SU-DHL-6 (cell line): ENCODE results near the gene GPR157.

Source experiments
- H2AFZ ChIP-seq: fragments of 200-600 bp; sonication (generic); 2 replicates; pipeline ENCODE4 v1.6.1; 2014; ENCODE audit warnings: low read depth, mild to moderate bottlenecking, moderate library complexity, mixed read lengths, antibody characterized with exemption, low read length; ENCODE audit not compliant: severe bottlenecking
- H3F3A ChIP-seq: fragments of 200-600 bp; shearing (Covaris generic); 2 replicates; pipeline ENCODE4 v1.6.0; 2016; ENCODE audit warnings: antibody characterized with exemption, mild to moderate bottlenecking; ENCODE audit not compliant: insufficient read depth
- H3K27ac ChIP-seq: fragments of 200-600 bp; sonication (generic); 2 replicates; pipeline ENCODE4 v1.5.1; 2016; ENCODE audit warnings: low read depth, mild to moderate bottlenecking, low read length, moderate library complexity, mixed read lengths
- H3K27me3 ChIP-seq: fragments of 200-600 bp; sonication (generic), shearing (Covaris generic); 2 replicates; pipeline ENCODE4 v1.6.0; 2014; ENCODE audit warnings: mild to moderate bottlenecking, low read length
- H3K36me3 ChIP-seq: fragments of 200-600 bp; sonication (generic); 2 replicates; pipeline ENCODE4 v1.6.1; 2014; ENCODE audit warnings: mild to moderate bottlenecking, low read length, mixed read lengths
- H3K4me2 ChIP-seq: fragments of 300-600, 200-600 bp; shearing (Covaris generic), sonication (generic); 2 replicates; pipeline ENCODE4 v1.6.0; 2014; ENCODE audit warnings: low read length, low read depth, mild to moderate bottlenecking; ENCODE audit not compliant: poor library complexity, severe bottlenecking
- H3K4me3 ChIP-seq: fragments of 200-600 bp; sonication (generic); 2 replicates; pipeline ENCODE4 v1.5.1; 2014; ENCODE audit warnings: antibody characterized with exemption, low read length, mild to moderate bottlenecking, mixed read lengths; ENCODE audit not compliant: insufficient read depth, poor library complexity, severe bottlenecking
- H3K79me2 ChIP-seq: fragments of 200-600 bp; sonication (generic); 2 replicates; pipeline ENCODE4 v1.6.1; 2014; ENCODE audit warnings: mild to moderate bottlenecking, low read length, moderate library complexity; ENCODE audit not compliant: insufficient read depth
- H3K9ac ChIP-seq: fragments of 200-600 bp; sonication (generic); 2 replicates; pipeline ENCODE4 v1.7.0; 2014; ENCODE audit warnings: mild to moderate bottlenecking, low read length
- H3K9me2 ChIP-seq: fragments of 200-600 bp; sonication (generic); replicated peaks from 2 replicates; pipeline ENCODE4 v1.6.1; 2014; ENCODE audit warnings: low read length; ENCODE audit not compliant: insufficient read depth
- H3K9me3 ChIP-seq: fragments of 200-600 bp; sonication (generic); 2 replicates; pipeline ENCODE4 v1.6.1; 2014; ENCODE audit warnings: low read length, mixed read lengths; ENCODE audit not compliant: insufficient read depth
- H4K20me1 ChIP-seq: fragments of 200-600 bp; sonication (generic); 2 replicates; pipeline ENCODE4 v1.6.1; 2014; ENCODE audit warnings: low read depth, mild to moderate bottlenecking, antibody characterized with exemption, low read length, moderate library complexity, mixed read lengths
- EZH2phosphoT487 ChIP-seq: fragments of 200-600 bp; sonication (generic), shearing (Covaris generic); conservative IDR thresholded peaks from 2 replicates; pipeline ENCODE4 v1.6.1; 2018; ENCODE audit warnings: mild to moderate bottlenecking, antibody characterized with exemption, low read length, moderate library complexity, mixed read lengths
- TF ChIP-seq, protein P1 (sequence below): fragments of 200-600 bp; sonication (generic); IDR thresholded peaks from one replicate; pipeline ENCODE4 v1.5.1; 2017; ENCODE audit warnings: antibody characterized with exemption, mild to moderate bottlenecking, low read length, moderate library complexity; ENCODE audit not compliant: insufficient read depth, poor library complexity, severe bottlenecking

Gene GPR157

GRCh38 chr1:9121496-9122409 is 7.1 kb downstream of the GPR157 start:
- Histone ChIP-seq H3F3A (no peaks in the 10 kb centered on the region), H3K9me3 (no peaks in the 10 kb centered on the region), H3K9ac (no peak overlapping the region), H3K9me2 (no peaks in the 10 kb centered on the region), H4K20me1 (no peaks in the 10 kb centered on the region), H3K4me3 (no peak overlapping the region), H3K27ac (no peak overlapping the region), H2AFZ (no peak overlapping the region), H3K36me3 (no peaks in the 10 kb centered on the region), H3K27me3 (no peaks in the 10 kb centered on the region), H3K4me2 (no peak overlapping the region), H3K79me2 (no peaks in the 10 kb centered on the region)
- TF ChIP-seq, protein P1, sequence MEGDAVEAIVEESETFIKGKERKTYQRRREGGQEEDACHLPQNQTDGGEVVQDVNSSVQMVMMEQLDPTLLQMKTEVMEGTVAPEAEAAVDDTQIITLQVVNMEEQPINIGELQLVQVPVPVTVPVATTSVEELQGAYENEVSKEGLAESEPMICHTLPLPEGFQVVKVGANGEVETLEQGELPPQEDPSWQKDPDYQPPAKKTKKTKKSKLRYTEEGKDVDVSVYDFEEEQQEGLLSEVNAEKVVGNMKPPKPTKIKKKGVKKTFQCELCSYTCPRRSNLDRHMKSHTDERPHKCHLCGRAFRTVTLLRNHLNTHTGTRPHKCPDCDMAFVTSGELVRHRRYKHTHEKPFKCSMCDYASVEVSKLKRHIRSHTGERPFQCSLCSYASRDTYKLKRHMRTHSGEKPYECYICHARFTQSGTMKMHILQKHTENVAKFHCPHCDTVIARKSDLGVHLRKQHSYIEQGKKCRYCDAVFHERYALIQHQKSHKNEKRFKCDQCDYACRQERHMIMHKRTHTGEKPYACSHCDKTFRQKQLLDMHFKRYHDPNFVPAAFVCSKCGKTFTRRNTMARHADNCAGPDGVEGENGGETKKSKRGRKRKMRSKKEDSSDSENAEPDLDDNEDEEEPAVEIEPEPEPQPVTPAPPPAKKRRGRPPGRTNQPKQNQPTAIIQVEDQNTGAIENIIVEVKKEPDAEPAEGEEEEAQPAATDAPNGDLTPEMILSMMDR = no peak
- TF ChIP-seq EZH2phosphoT487 = no peak

GRCh38 chr1:9120312-9120958 is 8.5 kb downstream of the GPR157 start:
- no peaks in the 10 kb centered on the region for H3K79me2 ChIP-seq
- no peaks in the 10 kb centered on the region for H3K27me3 ChIP-seq
- no peak overlapping the region for H3K27ac ChIP-seq
- H3K9ac ChIP-seq = no peak overlapping the region
- no peaks in the 10 kb centered on the region for H4K20me1 ChIP-seq
- H2AFZ ChIP-seq = no peak overlapping the region
- H3K9me2 ChIP-seq = no peaks in the 10 kb centered on the region
- no peak overlapping the region for H3K4me3 ChIP-seq
- TF ChIP-seq, protein P1 = no peak
- no peak for TF ChIP-seq EZH2phosphoT487
- no peaks in the 10 kb centered on the region for H3K36me3 ChIP-seq
- H3F3A ChIP-seq = 0 out of 2 replicates have a peak, but pooled peaks cover 4% of the 10 kb centered on the region
- no peak overlapping the region for H3K4me2 ChIP-seq
- no peaks in the 10 kb centered on the region for H3K9me3 ChIP-seq

- Histone ChIP-seq H3K27ac (no peak overlapping the region), H3K27me3 (no peaks in the 10 kb centered on the region), H3K79me2 (no peaks in the 10 kb centered on the region), H3K9ac (no peak overlapping the region), H2AFZ (no peak overlapping the region), H3K4me3 (no peak overlapping the region), H3K9me2 (no peaks in the 10 kb centered on the region), H3K36me3 (no peaks in the 10 kb centered on the region), H3K4me2 (no peak overlapping the region), H3F3A (0 out of 2 replicates have a peak, but pooled peaks cover 6% of the 10 kb centered on the region), H3K9me3 (no peaks in the 10 kb centered on the region), H4K20me1 (no peaks in the 10 kb centered on the region)
- TF ChIP-seq, protein P1 = no peak
- TF ChIP-seq EZH2phosphoT487 = no peak
These were observed 9.2 kb downstream of the GPR157 start for GRCh38 chr1:9119745-9120144.
